Activated naive CD4-positive, alpha-beta T cell treated with anti-CD3 and anti-CD28 coated beads, Interleukin-2, amount 10 ng/mL, durations not matched to agents 7 days and 5 days (primary cell): ENCODE results near the gene KYAT1.
"Not testable (repeated sequence)": the region's sequence is repeated elsewhere in the genome, so short reads cannot be mapped to it uniquely, and the experiment has no call there.

Experiments used
- CTCF ChIA-PET: fragments of 350-600 bp; sonication (Branson Sonifier 250); formaldehyde crosslinking; loops from one replicate; lab custom pipeline; 2021; ENCODE audit warnings: antibody characterized with exemption; lab: Charles Lee
- DNase-seq: peaks from one replicate; pipeline ENCODE4 v3.0.0-alpha.2; 2020
- H3K27ac Mint-ChIP-seq: one replicate; pipeline ENCODE4 v1.8.0; 2021; ENCODE audit warnings: mild to moderate bottlenecking, moderate library complexity, mixed read lengths
- H3K27me3 Mint-ChIP-seq: one replicate; pipeline ENCODE4 v1.8.0; 2021; ENCODE audit warnings: mild to moderate bottlenecking, mixed read lengths
- H3K36me3 Mint-ChIP-seq: one replicate; pipeline ENCODE4 v1.8.0; 2021; ENCODE audit warnings: mixed read lengths
- H3K4me1 Mint-ChIP-seq: one replicate; pipeline ENCODE4 v1.8.0; 2021; ENCODE audit warnings: mixed read lengths
- H3K4me3 Mint-ChIP-seq: one replicate; pipeline ENCODE4 v1.8.0; 2021; ENCODE audit warnings: mild to moderate bottlenecking, moderate library complexity, mixed read lengths
- H3K9me3 Mint-ChIP-seq: one replicate; pipeline ENCODE4 v1.8.0; 2021; ENCODE audit warnings: mixed read lengths

Gene KYAT1

DNA sequence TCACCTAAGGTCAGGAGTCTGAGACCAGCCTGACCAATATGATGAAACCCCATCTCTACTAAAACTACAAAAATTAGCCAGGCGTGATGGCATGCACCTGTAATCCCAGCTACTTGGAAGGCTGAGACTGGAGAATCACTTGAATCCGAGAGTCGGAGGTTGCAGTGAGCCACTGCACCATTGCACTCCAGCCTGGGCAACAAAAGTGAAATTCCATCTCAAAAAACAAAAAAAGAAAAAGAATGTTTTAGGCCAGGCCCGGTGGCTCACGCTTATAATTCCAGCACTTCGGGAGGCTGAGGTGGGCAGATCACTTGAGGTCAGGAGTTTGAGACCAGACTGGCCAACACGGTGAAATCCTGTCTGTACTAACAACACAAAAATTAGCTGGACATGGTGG is 23.3 kb downstream of the KYAT1 start:
- H3K27ac Mint-ChIP-seq, result not testable (repeated sequence)
- CTCF ChIA-PET, result interaction anchor here (9.4 kb wide), 1 partner anchor 69 kb away, joined by 153 read pairs; no protein-coding TSS in a partner anchor
- H3K4me1 Mint-ChIP-seq, result peaks cover 12% of the 10 kb centered on the region

GRCh38 chr9:128854454-128854853 is 27.3 kb downstream of the KYAT1 start:
- H3K36me3 Mint-ChIP-seq, result peaks cover 14% of the 10 kb centered on the region
- CTCF ChIA-PET, result interaction anchor here (1.9 kb wide), 1 partner anchor 74 kb away, joined by 6 read pairs; no protein-coding TSS in a partner anchor
- DNase-seq, result not testable (repeated sequence)

More for the DNA sequence above, 23.3 kb downstream of the KYAT1 start:
- not testable (repeated sequence) for H3K36me3 Mint-ChIP-seq, DNase-seq, H3K4me3 Mint-ChIP-seq, H3K9me3 Mint-ChIP-seq, H3K27me3 Mint-ChIP-seq

GRCh38 chr9:128852646-128853045 is 29.1 kb downstream of the KYAT1 start:
- CTCF ChIA-PET, result interaction anchor here (0.6 to 1.7 kb wide), 4 partner anchors 9 to 279 kb away, joined by 3 to 8 read pairs (median 5); no protein-coding TSS in a partner anchor
- H3K27me3 Mint-ChIP-seq, H3K27ac Mint-ChIP-seq, H3K4me1 Mint-ChIP-seq, DNase-seq, H3K4me3 Mint-ChIP-seq: not testable (repeated sequence)
- Mint-ChIP-seq H3K9me3 (peaks cover 19% of the 10 kb centered on the region), H3K36me3 (peaks cover 15% of the 10 kb centered on the region)

More at GRCh38 chr9:128854454-128854853, 27.3 kb downstream of the KYAT1 start:
- not testable (repeated sequence) for H3K27me3 Mint-ChIP-seq, H3K4me3 Mint-ChIP-seq, H3K27ac Mint-ChIP-seq, H3K4me1 Mint-ChIP-seq
- peaks cover 17% of the 10 kb centered on the region for H3K9me3 Mint-ChIP-seq

DNA sequence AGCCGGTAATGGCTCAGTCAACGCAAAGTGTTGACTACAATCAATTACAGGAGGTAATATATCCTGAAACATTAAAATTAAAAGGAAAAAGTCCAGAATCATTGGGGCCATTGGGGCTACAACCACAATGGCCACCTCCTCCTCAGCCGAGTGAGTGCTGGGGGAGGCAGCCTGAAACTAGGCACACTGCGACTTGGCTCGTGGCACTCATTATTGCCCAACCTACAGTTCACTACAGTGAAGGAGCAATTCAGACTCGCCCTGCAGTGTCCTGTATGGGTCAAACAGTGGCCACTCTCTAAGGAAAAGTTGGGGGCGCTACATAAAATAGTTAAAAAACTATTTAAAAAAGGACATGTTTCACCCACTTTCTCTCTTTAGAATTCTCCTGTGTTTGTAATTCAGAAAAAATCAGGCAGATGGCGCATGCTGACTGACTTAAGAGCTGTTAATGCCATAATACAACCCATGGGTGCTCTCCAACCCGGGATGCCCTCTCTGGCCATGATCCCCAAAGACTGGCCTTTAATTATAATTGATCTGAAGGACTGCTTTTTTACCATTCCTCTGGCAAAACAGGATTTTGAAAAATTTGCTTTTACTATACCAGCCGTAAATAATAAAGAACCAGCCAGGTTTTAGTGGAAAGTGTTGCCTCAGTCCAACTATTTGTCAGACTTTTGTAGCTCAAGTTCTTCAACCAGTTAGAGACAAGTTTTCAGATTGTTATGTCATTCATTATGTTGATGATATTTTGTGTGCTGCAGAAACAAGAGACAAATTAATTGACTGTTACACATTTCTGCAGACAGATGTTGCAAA is 29.8 kb downstream of the KYAT1 start:
- H3K27me3 Mint-ChIP-seq, H3K27ac Mint-ChIP-seq, H3K4me3 Mint-ChIP-seq, H3K4me1 Mint-ChIP-seq: not testable (repeated sequence)
- H3K9me3 Mint-ChIP-seq, result peaks cover 20% of the 10 kb centered on the region
- CTCF ChIA-PET, result interaction anchor here (0.6 to 1.7 kb wide), 6 partner anchors 8 to 280 kb away, joined by 3 to 8 read pairs (median 4); no protein-coding TSS in a partner anchor
- peak; percentile 43 for DNase-seq
- H3K36me3 Mint-ChIP-seq, result peaks cover 15% of the 10 kb centered on the region

GRCh38 chr9:128851024-128851423 is 30.7 kb downstream of the KYAT1 start:
- not testable (repeated sequence) for H3K4me3 Mint-ChIP-seq, H3K27ac Mint-ChIP-seq, H3K4me1 Mint-ChIP-seq, DNase-seq, H3K27me3 Mint-ChIP-seq
- CTCF ChIA-PET, result interaction anchor here (0.9 to 1.7 kb wide), 2 partner anchors 76 to 78 kb away, joined by 4 to 8 read pairs; no protein-coding TSS in a partner anchor
- Mint-ChIP-seq H3K36me3 (peaks cover 15% of the 10 kb centered on the region), H3K9me3 (peaks cover 20% of the 10 kb centered on the region)

DNA sequence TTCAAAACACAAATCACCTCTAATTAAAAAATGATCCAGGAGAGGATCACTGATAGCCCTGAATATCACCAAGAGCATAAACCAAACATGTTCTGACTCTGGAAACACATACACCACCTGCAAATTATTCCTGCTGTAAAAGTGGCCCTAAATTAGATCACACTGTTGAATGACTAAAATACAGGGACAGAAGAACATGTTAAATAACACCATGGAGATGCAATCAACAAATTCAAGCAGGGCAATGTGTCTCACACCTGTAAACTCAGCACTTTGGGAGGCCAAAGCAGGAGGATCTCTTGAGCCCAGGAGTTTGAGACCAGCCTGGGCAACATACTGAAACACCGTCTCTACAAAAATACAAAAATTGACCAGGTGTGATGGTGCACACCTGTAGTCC is 33.9 kb downstream of the KYAT1 start:
- Mint-ChIP-seq H3K9me3 (peaks cover 20% of the 10 kb centered on the region), H3K27me3 (no peaks in the 10 kb centered on the region), H3K4me1 (no peaks in the 10 kb centered on the region), H3K27ac (no peak overlapping the region), H3K4me3 (no peak overlapping the region), H3K36me3 (peaks cover 17% of the 10 kb centered on the region)
- no peak for DNase-seq
- CTCF ChIA-PET, result no interaction called here

DNA sequence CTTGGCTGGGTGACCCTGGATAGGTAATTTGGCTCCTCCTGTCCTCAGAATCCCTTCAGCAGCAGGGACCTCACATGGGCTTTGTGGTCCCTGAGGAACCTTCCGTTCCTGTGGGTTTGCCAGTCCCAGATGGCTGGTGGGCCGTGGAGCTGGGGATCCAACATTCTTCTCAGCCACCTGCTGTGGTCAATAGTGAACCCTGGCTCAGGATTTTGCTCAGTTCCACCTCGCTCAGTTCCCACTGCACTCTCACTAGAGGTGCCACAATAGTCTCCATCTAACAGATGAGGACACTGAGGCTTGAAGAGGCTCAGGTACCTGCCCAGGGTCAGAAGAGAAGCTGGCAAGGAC is 35.1 kb downstream of the KYAT1 start:
- peaks cover 20% of the 10 kb centered on the region for H3K9me3 Mint-ChIP-seq
- CTCF ChIA-PET, result no interaction called here
- H3K27me3 Mint-ChIP-seq, result no peaks in the 10 kb centered on the region
- H3K4me3 Mint-ChIP-seq, result no peak overlapping the region
- peaks cover 17% of the 10 kb centered on the region for H3K36me3 Mint-ChIP-seq
- no peaks in the 10 kb centered on the region for H3K4me1 Mint-ChIP-seq
- no peak for DNase-seq
- H3K27ac Mint-ChIP-seq, result no peak overlapping the region

DNA sequence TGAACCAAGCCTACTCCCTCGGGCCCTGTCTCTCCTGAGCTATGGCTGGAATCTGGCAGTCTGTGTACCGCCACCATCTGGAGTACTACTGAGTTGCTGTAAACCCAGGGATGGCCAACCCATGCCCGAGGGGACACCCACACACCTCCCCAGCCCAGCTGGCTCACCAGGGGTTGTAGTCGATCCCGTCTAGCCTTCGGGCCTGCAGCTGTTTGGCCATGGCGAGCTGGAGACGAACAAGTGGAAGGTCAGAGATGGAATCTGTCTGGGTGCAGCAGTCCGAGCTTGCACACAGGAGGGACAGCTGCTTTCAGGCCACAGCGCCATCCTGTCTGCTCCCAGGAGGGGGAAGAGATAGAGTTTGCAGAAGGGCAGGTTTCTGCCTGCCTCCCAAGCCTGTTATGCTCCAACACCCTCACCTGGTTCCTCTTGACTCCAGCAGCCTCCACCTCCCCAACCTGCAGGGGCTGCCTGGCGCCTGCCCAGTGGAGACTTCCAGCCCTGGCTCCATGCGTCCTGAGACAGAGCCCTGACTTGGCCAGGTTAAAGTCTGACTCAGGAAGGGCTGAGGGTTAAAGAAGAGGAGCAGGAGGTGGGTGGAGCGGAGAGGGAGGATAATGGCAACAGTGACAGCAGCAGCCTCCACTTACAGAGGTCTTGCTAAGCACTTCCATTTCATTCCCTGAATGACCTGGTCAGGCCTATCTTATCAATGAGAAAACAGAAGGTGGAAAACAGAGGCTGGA is 36.4 kb downstream of the KYAT1 start:
- Mint-ChIP-seq H3K27me3 (no peaks in the 10 kb centered on the region), H3K4me1 (no peaks in the 10 kb centered on the region), H3K4me3 (no peak overlapping the region), H3K27ac (no peak overlapping the region), H3K36me3 (peaks cover 6% of the 10 kb centered on the region), H3K9me3 (peaks cover 8% of the 10 kb centered on the region)
- DNase-seq, result no peak
- CTCF ChIA-PET, result interaction anchor here (0.7 to 0.9 kb wide), 3 partner anchors 22 to 82 kb away, joined by 3 read pairs; no protein-coding TSS in a partner anchor

DNA sequence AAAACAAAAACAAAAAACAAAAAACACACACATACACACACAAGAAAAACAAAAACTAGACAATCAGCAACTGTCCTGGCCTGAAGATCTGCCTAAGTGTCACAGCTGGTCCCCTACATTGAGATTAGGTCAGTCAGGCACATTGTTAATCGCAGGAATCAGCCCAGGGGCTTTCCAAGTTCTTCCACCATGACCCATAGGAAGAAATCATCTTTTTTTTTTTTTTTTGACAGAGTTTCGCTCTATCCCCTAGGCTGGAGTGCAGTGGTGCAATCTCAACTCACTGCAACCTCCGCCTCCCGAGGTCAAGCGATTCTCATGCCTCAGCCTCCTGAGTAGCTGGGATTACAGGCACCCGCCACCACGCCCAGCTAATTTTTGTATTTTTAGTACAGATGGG is 38.6 kb downstream of the KYAT1 start:
- not testable (repeated sequence) for H3K4me3 Mint-ChIP-seq, H3K4me1 Mint-ChIP-seq, H3K36me3 Mint-ChIP-seq, H3K9me3 Mint-ChIP-seq, H3K27me3 Mint-ChIP-seq, H3K27ac Mint-ChIP-seq, DNase-seq
- CTCF ChIA-PET, result interaction anchor here (1.4 kb wide), 1 partner anchor 9 kb away, joined by 3 read pairs; no protein-coding TSS in a partner anchor

GRCh38 chr9:128841694-128842492 is 39.9 kb downstream of the KYAT1 start:
- H3K36me3 Mint-ChIP-seq, result peaks cover 14% of the 10 kb centered on the region
- H3K27me3 Mint-ChIP-seq, result no peaks in the 10 kb centered on the region
- no peak overlapping the region for H3K27ac Mint-ChIP-seq
- DNase-seq, result no peak
- CTCF ChIA-PET, result no interaction called here
- no peak overlapping the region for H3K4me3 Mint-ChIP-seq
- no peaks in the 10 kb centered on the region for H3K9me3 Mint-ChIP-seq
- no peaks in the 10 kb centered on the region for H3K4me1 Mint-ChIP-seq

DNA sequence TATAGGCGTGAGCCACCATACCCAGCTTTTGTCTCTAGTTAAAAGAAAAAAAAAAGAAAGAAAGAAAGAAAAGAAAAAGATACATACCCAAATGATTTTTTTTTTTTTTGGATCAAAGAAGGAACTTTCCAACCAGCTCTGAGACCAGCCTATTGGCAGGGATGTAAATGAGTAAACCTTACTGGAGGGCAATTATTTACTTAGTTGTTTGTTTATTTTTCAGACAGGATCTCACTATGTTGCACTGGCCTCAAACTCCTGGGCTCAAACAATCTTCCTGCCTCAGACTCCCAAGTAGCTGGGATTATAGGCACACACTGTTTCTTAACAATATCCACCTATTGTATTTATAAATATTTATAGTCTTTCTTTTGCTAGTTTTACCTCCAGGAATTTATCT is 41.2 kb downstream of the KYAT1 start:
- Mint-ChIP-seq H3K27ac (no peak overlapping the region), H3K4me1 (no peaks in the 10 kb centered on the region), H3K9me3 (no peaks in the 10 kb centered on the region), H3K4me3 (no peak overlapping the region), H3K27me3 (no peaks in the 10 kb centered on the region), H3K36me3 (peaks cover 14% of the 10 kb centered on the region)
- no peak for DNase-seq
- CTCF ChIA-PET, result no interaction called here

GRCh38 chr9:128838338-128838737 is 43.4 kb downstream of the KYAT1 start:
- no peak for DNase-seq
- H3K9me3 Mint-ChIP-seq, result no peaks in the 10 kb centered on the region
- H3K4me1 Mint-ChIP-seq, result no peaks in the 10 kb centered on the region
- no peak overlapping the region for H3K27ac Mint-ChIP-seq
- peaks cover 18% of the 10 kb centered on the region for H3K36me3 Mint-ChIP-seq
- H3K4me3 Mint-ChIP-seq, result no peak overlapping the region
- H3K27me3 Mint-ChIP-seq, result no peaks in the 10 kb centered on the region
- CTCF ChIA-PET, result interaction anchor here (1.2 kb wide), 1 partner anchor 9 kb away, joined by 3 read pairs; the partner anchor contains the start of gene SPOUT1

- CTCF ChIA-PET, result no interaction called here
- peak; percentile 12 for DNase-seq
- no peak overlapping the region for H3K27ac Mint-ChIP-seq
- H3K4me3 Mint-ChIP-seq, result no peak overlapping the region
- H3K4me1 Mint-ChIP-seq, result no peaks in the 10 kb centered on the region
- no peaks in the 10 kb centered on the region for H3K9me3 Mint-ChIP-seq
- H3K27me3 Mint-ChIP-seq, result no peaks in the 10 kb centered on the region
- H3K36me3 Mint-ChIP-seq, result peaks cover 21% of the 10 kb centered on the region
These were observed 45.1 kb downstream of the KYAT1 start for GRCh38 chr9:128836509-128837145.
